IPS-18a (cell line): Measurements from ENCODE around the gene SHMT2.
A peak's percentile ranks its signal among the peaks of the same experiment; 100 is the strongest.

Experiments
- H3K27ac ChIP-seq: one replicate; pipeline ENCODE4 v1.5.1; 2013; ENCODE audit warnings: low read length
- H3K27me3 ChIP-seq: one replicate; pipeline ENCODE4 v1.6.1; 2013; ENCODE audit warnings: mild to moderate bottlenecking, low read length; ENCODE audit not compliant: control insufficient read depth, insufficient read depth
- H3K36me3 ChIP-seq: one replicate; pipeline ENCODE4 v1.6.1; 2013; ENCODE audit warnings: low read depth, low read length; ENCODE audit not compliant: control insufficient read depth
- H3K4me1 ChIP-seq: one replicate; pipeline ENCODE4 v1.6.1; 2013; ENCODE audit warnings: low read depth, low read length; ENCODE audit not compliant: control insufficient read depth
- H3K4me3 ChIP-seq: one replicate; pipeline ENCODE4 v1.5.1; 2013; ENCODE audit warnings: low read length
- H3K9ac ChIP-seq: one replicate; pipeline ENCODE4 v1.6.1; 2013; ENCODE audit warnings: mild to moderate bottlenecking, low read length, moderate library complexity
- H3K9me3 ChIP-seq: one replicate; pipeline ENCODE4 v1.6.1; 2013; ENCODE audit warnings: low read depth, low read length; ENCODE audit not compliant: control insufficient read depth

Gene SHMT2

GRCh38 chr12:57239587-57240065, 10.1 kb downstream of the SHMT2 start:
- H3K9ac ChIP-seq: peak overlapping the region; percentile 65
- H3K27ac ChIP-seq: no peak overlapping the region
- no peaks in the 10 kb centered on the region for H3K36me3 ChIP-seq
- H3K4me3 ChIP-seq: peak overlapping the region; percentile 61
- peaks cover 93% of the 10 kb centered on the region for H3K27me3 ChIP-seq
- peaks cover 3% of the 10 kb centered on the region for H3K9me3 ChIP-seq
- H3K4me1 ChIP-seq: peaks cover 26% of the 10 kb centered on the region

GRCh38 chr12:57240066-57240921, 10.8 kb downstream of the SHMT2 start:
- peaks cover 26% of the 10 kb centered on the region for H3K4me1 ChIP-seq
- peaks cover 3% of the 10 kb centered on the region for H3K9me3 ChIP-seq
- peaks cover 90% of the 10 kb centered on the region for H3K27me3 ChIP-seq
- H3K4me3 ChIP-seq: peak overlapping the region; percentile 61
- H3K9ac ChIP-seq: peak overlapping the region; percentile 65
- H3K27ac ChIP-seq: no peak overlapping the region
- H3K36me3 ChIP-seq: no peaks in the 10 kb centered on the region

- H3K27ac ChIP-seq: no peak overlapping the region
- peaks cover 3% of the 10 kb centered on the region for H3K9me3 ChIP-seq
- H3K4me1 ChIP-seq: peaks cover 22% of the 10 kb centered on the region
- H3K9ac ChIP-seq: no peak overlapping the region
- peak overlapping the region; percentile 61 for H3K4me3 ChIP-seq
- H3K27me3 ChIP-seq: peaks cover 83% of the 10 kb centered on the region
- H3K36me3 ChIP-seq: no peaks in the 10 kb centered on the region
Observed at GRCh38 chr12:57240926-57241401, 11.5 kb downstream of the SHMT2 start.

DNA sequence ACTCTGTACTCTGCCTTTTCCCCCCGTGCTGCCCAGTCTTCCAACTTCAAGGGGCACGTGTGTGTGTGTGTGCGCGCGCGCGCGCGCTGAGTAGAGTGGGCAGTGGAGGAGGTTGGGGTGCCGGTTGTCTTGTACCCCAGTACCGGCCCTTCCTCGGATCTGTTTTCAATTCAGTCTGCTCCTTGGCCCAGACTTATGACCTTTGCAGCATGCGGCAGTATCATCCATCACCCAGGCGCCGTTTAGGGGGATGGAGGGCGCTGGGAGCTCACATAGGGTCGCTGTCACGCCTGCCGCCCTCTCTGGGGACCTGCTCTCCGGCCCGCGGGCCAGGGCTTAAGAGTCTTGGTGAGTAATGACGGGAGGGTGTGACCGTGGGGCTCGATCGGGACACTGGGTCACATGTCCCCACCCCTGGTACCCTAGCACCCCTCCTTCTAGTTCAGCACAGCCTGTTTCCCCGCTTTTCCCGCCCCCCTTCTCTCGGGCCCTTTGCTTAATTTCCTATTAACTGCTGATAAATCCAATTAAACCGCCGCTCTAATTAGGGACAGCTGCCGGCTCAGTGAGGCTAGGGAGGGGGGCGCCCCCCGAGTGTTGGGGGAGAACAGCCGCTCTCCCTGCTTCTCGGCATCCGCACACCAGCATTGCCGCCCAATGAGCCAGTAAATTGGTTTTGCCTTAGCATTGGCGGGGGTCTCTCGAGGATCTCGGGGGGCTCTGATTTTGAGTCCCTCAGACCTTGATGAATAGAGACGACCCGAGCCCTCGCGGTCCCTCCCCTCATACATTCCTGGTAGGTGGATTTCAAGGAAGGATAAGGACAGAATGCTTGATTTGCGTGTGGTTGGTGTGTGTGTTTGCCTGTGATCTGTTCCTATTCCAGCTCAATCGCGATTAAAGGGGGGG, 12.1 kb downstream of the SHMT2 start:
- H3K36me3 ChIP-seq: no peaks in the 10 kb centered on the region
- peaks cover 22% of the 10 kb centered on the region for H3K4me1 ChIP-seq
- peaks cover 76% of the 10 kb centered on the region for H3K27me3 ChIP-seq
- no peak overlapping the region for H3K9ac ChIP-seq
- H3K27ac ChIP-seq: no peak overlapping the region
- H3K4me3 ChIP-seq: peak overlapping the region; percentile 62
- H3K9me3 ChIP-seq: peaks cover 3% of the 10 kb centered on the region

- peaks cover 70% of the 10 kb centered on the region for H3K27me3 ChIP-seq
- peak overlapping the region; percentile 62 for H3K4me3 ChIP-seq
- H3K36me3 ChIP-seq: no peaks in the 10 kb centered on the region
- peaks cover 3% of the 10 kb centered on the region for H3K9me3 ChIP-seq
- peaks cover 26% of the 10 kb centered on the region for H3K4me1 ChIP-seq
- H3K9ac ChIP-seq: no peak overlapping the region
- no peak overlapping the region for H3K27ac ChIP-seq
Observed at GRCh38 chr12:57242329-57242690, 12.8 kb downstream of the SHMT2 start.

GRCh38 chr12:57242691-57243454, 13.4 kb downstream of the SHMT2 start:
- Histone ChIP-seq H3K4me1 (peaks cover 25% of the 10 kb centered on the region), H3K9me3 (peaks cover 3% of the 10 kb centered on the region), H3K27me3 (peaks cover 64% of the 10 kb centered on the region), H3K36me3 (no peaks in the 10 kb centered on the region), H3K4me3 (peak overlapping the region; percentile 62), H3K27ac (no peak overlapping the region), H3K9ac (no peak overlapping the region)

GRCh38 chr12:57243521-57244311, 14.2 kb downstream of the SHMT2 start:
- no peak overlapping the region for H3K27ac ChIP-seq
- no peak overlapping the region for H3K9ac ChIP-seq
- peaks cover 22% of the 10 kb centered on the region for H3K4me1 ChIP-seq
- H3K27me3 ChIP-seq: peaks cover 56% of the 10 kb centered on the region
- peaks cover 3% of the 10 kb centered on the region for H3K9me3 ChIP-seq
- H3K4me3 ChIP-seq: peak overlapping the region; percentile 62
- no peaks in the 10 kb centered on the region for H3K36me3 ChIP-seq

GRCh38 chr12:57244312-57244696, 14.8 kb downstream of the SHMT2 start:
- Histone ChIP-seq H3K9ac (no peak overlapping the region), H3K27me3 (peaks cover 50% of the 10 kb centered on the region), H3K4me3 (no peak overlapping the region), H3K36me3 (no peaks in the 10 kb centered on the region), H3K9me3 (peaks cover 3% of the 10 kb centered on the region), H3K27ac (no peak overlapping the region), H3K4me1 (peaks cover 21% of the 10 kb centered on the region)

GRCh38 chr12:57247041-57247440, 17.5 kb downstream of the SHMT2 start:
- Histone ChIP-seq H3K27ac (no peak overlapping the region), H3K9me3 (no peaks in the 10 kb centered on the region), H3K9ac (no peak overlapping the region), H3K4me1 (peaks cover 11% of the 10 kb centered on the region), H3K27me3 (peaks cover 23% of the 10 kb centered on the region), H3K36me3 (no peaks in the 10 kb centered on the region), H3K4me3 (no peak overlapping the region)

- Histone ChIP-seq H3K36me3 (no peaks in the 10 kb centered on the region), H3K27ac (no peak overlapping the region), H3K4me1 (peaks cover 11% of the 10 kb centered on the region), H3K9me3 (no peaks in the 10 kb centered on the region), H3K27me3 (peaks cover 8% of the 10 kb centered on the region), H3K9ac (no peak overlapping the region), H3K4me3 (no peak overlapping the region)
Observed at GRCh38 chr12:57248934-57249742, 19.6 kb downstream of the SHMT2 start.
